H1 (cell line): ENCODE data around the gene INPP4B. TPM values are rescaled to one million over a fixed set of nuclear protein-coding genes. Genes with fewer than 3 reads are reported as not detected.

Experiments used
- CBX8 ChIP-seq: fragments of 300-800, 300-1000 bp; sonication (generic); IDR thresholded peaks from 2 replicates; pipeline ENCODE4 v1.7.1; 2016; ENCODE audit warnings: low read depth, low read length, borderline replicate concordance
- NANOG ChIP-seq: IDR thresholded peaks from 2 replicates; pipeline ENCODE4 v1.6.1; 2011; ENCODE audit warnings: low read length, low read depth, mild to moderate bottlenecking, inconsistent platforms; ENCODE audit not compliant: insufficient read depth, poor library complexity, severe bottlenecking
- PHF8 ChIP-seq: fragments of 200-600 bp; sonication (generic); conservative IDR thresholded peaks from 2 replicates; pipeline ENCODE4 v1.7.1; 2012; ENCODE audit warnings: low read depth, mild to moderate bottlenecking, inconsistent platforms, low read length, moderate library complexity
- RBBP5 ChIP-seq: IDR thresholded peaks from 2 replicates; pipeline ENCODE4 v1.7.1; 2012; ENCODE audit warnings: low read depth, mild to moderate bottlenecking, inconsistent platforms, low read length, moderate library complexity, borderline replicate concordance
- SP4 ChIP-seq: IDR thresholded peaks from 2 replicates; pipeline ENCODE4 v1.6.1; 2012; ENCODE audit warnings: low read length, inconsistent platforms
- polyA plus RNA-seq, 7 experiments: library from polyadenylated mRNA; depleted of rRNA in 3 of 7; stranded (reverse) in 5 of 7; unstranded in 2 of 7; fragments of >200 nt in 5 of 7; fragments of 200-250 nt in 2 of 7; gene quantifications; 1 replicate in 5 of 7; 2 replicates in 1 of 7; 4 replicates in 1 of 7; pipeline versions ENCODE4 v1.2.1 to v1.2.3, GENCODE V29; 2011 to 2013; ENCODE audit warnings: missing spikeins in 2 of 7, mixed read lengths in 2 of 7
- total RNA-seq: library from RNA; stranded (reverse); fragmentation: NEBNext Ultra II Directional; extraction: Animal tissue kit (Norgen Biotek cat#: 25700); gene quantifications from 2 replicates; pipeline ENCODE4 v1.2.1, GENCODE V29; 2021

The INPP4B gene
- total and polyA plus RNA-seq, 2 of the 8 experiments (the other 6 are each of a cell fraction or from before 2014, with no cell fraction given), result 0.11 to 0.54 TPM

DNA sequence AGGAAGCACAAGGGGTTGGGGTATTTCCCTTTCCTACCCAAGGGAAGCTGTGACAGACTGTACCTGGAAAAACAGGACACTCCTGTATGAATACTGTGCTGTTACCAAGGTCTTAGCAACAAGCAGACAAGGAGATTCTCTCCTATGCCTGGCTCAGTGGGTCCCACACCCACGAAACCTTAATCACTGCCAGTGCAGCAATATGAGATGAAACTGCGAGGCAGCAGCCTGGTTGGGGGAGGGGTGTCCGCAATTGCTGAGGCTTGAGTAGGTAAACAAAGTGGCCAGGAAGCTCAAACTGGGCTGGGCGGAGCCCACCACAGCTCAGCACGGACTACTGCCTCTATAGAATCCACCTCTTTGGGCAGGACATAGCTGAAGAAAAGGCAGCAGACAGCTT lies 197.7 kb downstream of the INPP4B start (continued):
- TF ChIP-seq RBBP5 (no peak), CBX8 (no peak), NANOG (no peak), PHF8 (no peak), SP4 (no peak)
